Mammary epithelial cell (primary cell): ENCODE results near the gene XYLT1.

ENCODE experiments used
- CTCF ChIP-seq, 2 donors: IDR thresholded peaks in 1 of 2; conservative IDR thresholded peaks in 1 of 2; 2 replicates each; pipeline ENCODE4 v1.5.1; 2011 to 2012; ENCODE audit warnings: inconsistent platforms in 2 of 2, low read length in 2 of 2, mild to moderate bottlenecking in 2 of 2, control low read depth in 1 of 2, low read depth in 1 of 2; ENCODE audit not compliant: insufficient read depth in 1 of 2; ENCODE audit errors: extremely low read depth in 1 of 2
- EZH2 ChIP-seq: IDR thresholded peaks from 2 replicates; pipeline ENCODE4 v1.6.1; 2012; ENCODE audit warnings: low read length, inconsistent platforms, borderline replicate concordance

GRCh38 chr16:17295948-17296347, 174.8 kb downstream of the XYLT1 start:
- TF ChIP-seq CTCF (conservative IDR thresholded peaks at IDR 0.05 in 1 of 2, IDR thresholded peaks at IDR 0.05 in 1 of 2; ENCODE audit: extremely low read depth in 1 of 2, insufficient read depth in 1 of 2, low read depth in 1 of 2, low read length in 2 of 2) (no peak), EZH2 (no peak)
